GM18951 (cell line): ENCODE data around the gene SIGLEC14.
"Not testable (repeated sequence)": the region's sequence is repeated elsewhere in the genome, so short reads cannot be mapped to it uniquely, and the experiment has no call there.

Experiments
- POLR2A ChIP-seq: IDR thresholded peaks from 4 replicates; pipeline ENCODE4 v1.6.1; 2011; ENCODE audit warnings: mild to moderate bottlenecking; ENCODE audit not compliant: insufficient read length, insufficient read depth; ENCODE audit errors: extremely low read depth
- in situ Hi-C: fragments of 300-500 bp; cut with MboI; formaldehyde crosslinking; loops from one replicate; pipeline ENCODE4 v1.12.0; 2022; ENCODE audit warnings: low sequenced_read_pairs, mixed read lengths, inconsistent platforms; ENCODE audit not compliant: unreplicated experiment

Gene SIGLEC14

GRCh38 chr19:51654783-51655182, 8.2 kb upstream of the SIGLEC14 start:
- in situ Hi-C loops, result loop anchor here (5.0 kb wide), 1 partner anchor 182 kb away; no protein-coding TSS in a partner anchor
- no peak for TF ChIP-seq POLR2A

- in situ Hi-C loops, result no loop called here
These were observed 6.5 kb upstream of the SIGLEC14 start for GRCh38 chr19:51653162-51653561.

GRCh38 chr19:51652266-51652665, 5.6 kb upstream of the SIGLEC14 start:
- in situ Hi-C loops, result no loop called here
- TF ChIP-seq POLR2A, result no peak

More at GRCh38 chr19:51653162-51653561, 6.5 kb upstream of the SIGLEC14 start:
- no peak for TF ChIP-seq POLR2A

GRCh38 chr19:51651216-51651846, 4.7 kb upstream of the SIGLEC14 start:
- in situ Hi-C loops, result no loop called here
- no peak for TF ChIP-seq POLR2A

- no peak for TF ChIP-seq POLR2A
- in situ Hi-C loops, result no loop called here
These were observed 693 bp upstream of the SIGLEC14 start for GRCh38 chr19:51647318-51647717.

- no peak for TF ChIP-seq POLR2A
- in situ Hi-C loops, result no loop called here
These were observed 1.9 kb downstream of the SIGLEC14 start for GRCh38 chr19:51644636-51645271.

GRCh38 chr19:51641648-51642047, 5.0 kb downstream of the SIGLEC14 start:
- in situ Hi-C loops, result no loop called here
- no peak for TF ChIP-seq POLR2A

- in situ Hi-C loops, result no loop called here
- TF ChIP-seq POLR2A, result no peak
These were observed 6.2 kb downstream of the SIGLEC14 start for GRCh38 chr19:51640386-51640785.

- in situ Hi-C loops, result no loop called here
- no peak for TF ChIP-seq POLR2A
These were observed 6.7 kb downstream of the SIGLEC14 start for GRCh38 chr19:51639916-51640315.

GRCh38 chr19:51637362-51637978, 9.2 kb downstream of the SIGLEC14 start:
- in situ Hi-C loops, result no loop called here
- TF ChIP-seq POLR2A, result no peak

GRCh38 chr19:51632126-51632525, 14.5 kb downstream of the SIGLEC14 start:
- in situ Hi-C loops, result no loop called here
- no peak for TF ChIP-seq POLR2A

GRCh38 chr19:51630315-51630714, 16.3 kb downstream of the SIGLEC14 start, which contains the start of gene SIGLEC5:
SIGLEC5 (minus strand) TSS chr19:51630401; CDS start chr19:51630335, 66 bp downstream.
- in situ Hi-C loops, result not testable (repeated sequence)

GRCh38 chr19:51628153-51628939, 18.3 kb downstream of the SIGLEC14 start:
- in situ Hi-C loops, result no loop called here
- no peak for TF ChIP-seq POLR2A

GRCh38 chr19:51627491-51628138, 19.0 kb downstream of the SIGLEC14 start:
- no peak for TF ChIP-seq POLR2A
- in situ Hi-C loops, result no loop called here
